Measurements from ENCODE around the gene NUB1. TPM values are rescaled to one million over a fixed set of nuclear protein-coding genes. Genes with fewer than 3 reads are reported as not detected.
A peak's percentile ranks its signal among the peaks of the same experiment; 100 is the strongest.

Gene NUB1
- polyA plus RNA-seq, 3 donors, result 32.0 to 39.2 (median 37.2) TPM

DNA sequence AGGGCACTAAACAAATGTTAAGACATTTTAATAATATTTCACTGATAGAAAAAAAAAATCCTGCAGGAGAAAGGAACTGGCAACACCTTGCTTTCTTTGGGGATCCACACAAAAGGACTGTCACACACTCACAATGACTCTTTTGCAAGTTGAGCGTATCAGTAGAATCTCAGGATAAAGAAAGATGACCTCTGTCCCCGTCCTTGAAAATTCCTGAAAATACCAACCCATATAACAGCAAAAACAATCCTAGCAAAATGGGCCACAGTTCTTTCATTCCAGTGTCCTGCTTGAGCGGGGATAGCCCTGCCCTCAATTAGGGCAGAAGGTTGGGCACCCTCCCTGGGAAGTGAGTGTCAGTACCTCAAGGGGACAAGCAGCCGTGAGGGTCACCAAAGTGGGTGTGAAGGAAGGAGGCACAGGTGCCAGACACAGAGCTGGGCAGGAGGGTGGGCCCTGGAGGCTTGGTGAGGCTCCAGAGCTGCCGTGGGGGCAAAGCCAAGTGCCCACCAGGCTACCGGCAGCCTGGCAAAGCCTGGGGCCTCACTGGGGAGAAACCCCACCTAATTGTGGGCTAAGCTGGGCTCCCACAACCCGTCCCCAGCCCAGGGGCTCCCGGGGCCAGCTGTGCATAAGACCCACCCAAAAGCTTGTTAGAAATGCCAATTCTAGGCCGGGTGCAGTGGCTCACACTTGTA lies 65.4 kb downstream of the NUB1 start:
- H3K27ac ChIP-seq (ENCODE audit: low read depth in 1 of 2, low read length in 2 of 2), result no peak overlapping the region
- 95% methylated on average over 8 of the region's 9 CpGs for WGBS (ENCODE audit: insufficient coverage)
- H4K20me1 ChIP-seq (ENCODE audit: insufficient read depth, low read length), result no peaks in the 10 kb centered on the region
- no peak for TF ChIP-seq CTCF (IDR thresholded peaks at IDR 0.05)
- H3K27me3 Mint-ChIP-seq (ENCODE audit: low read depth in 3 of 3), result peaks cover 47 to 59% (median 53%) of the 10 kb centered on the region in 3 donors
- intact Hi-C loops (cut with micrococcal nuclease), result no loop called here
- peaks cover 22 to 47% of the 10 kb centered on the region in 2 donors for H3K27me3 ChIP-seq (ENCODE audit: control insufficient read depth in 2 of 2, insufficient read depth in 2 of 2, low read length in 2 of 2)
- no peaks in the 10 kb centered on the region for H3K36me3 ChIP-seq (replicated peaks in 1 of 2; ENCODE audit: control insufficient read depth in 1 of 2, insufficient read depth in 2 of 2, low read length in 2 of 2)
- H3K79me2 ChIP-seq (ENCODE audit: insufficient read depth, low read length), result no peaks in the 10 kb centered on the region
- no peak overlapping the region for H3K4me2 ChIP-seq (replicated peaks; ENCODE audit: extremely low read depth, low read length, poor library complexity, severe bottlenecking)
- DNase-seq, result no peak
- H3K27ac Mint-ChIP-seq, result no peak overlapping the region
- H3K36me3 Mint-ChIP-seq, result peaks cover 9 to 12% of the 10 kb centered on the region in 2 donors
- H3K4me1 Mint-ChIP-seq, result peaks cover 46% of the 10 kb centered on the region
- no peak overlapping the region for H3K4me3 Mint-ChIP-seq
- H3K4me3 ChIP-seq (replicated peaks in 1 of 3; ENCODE audit: low read depth in 2 of 3, low read length in 3 of 3), result no peak overlapping the region
- peaks cover 41 to 64% of the 10 kb centered on the region in 2 donors for H3K4me1 ChIP-seq (ENCODE audit: control insufficient read depth in 1 of 2, insufficient read depth in 2 of 2, low read length in 2 of 2)
- no peak overlapping the region for H3K9ac ChIP-seq (ENCODE audit: insufficient read depth, low read length, poor library complexity, severe bottlenecking)
- H2AFZ ChIP-seq (ENCODE audit: insufficient read depth, low read depth, low read length, poor library complexity, severe bottlenecking), result no peak overlapping the region
- H3K9me3 ChIP-seq (replicated peaks in 1 of 2; ENCODE audit: control insufficient read depth in 1 of 2, insufficient read depth in 1 of 2, low read length in 2 of 2), result peaks cover 0 to 10% of the 10 kb centered on the region in 2 donors
- peaks cover 3 to 17% (median 14%) of the 10 kb centered on the region in 7 donors for H3K9me3 Mint-ChIP-seq

DNA sequence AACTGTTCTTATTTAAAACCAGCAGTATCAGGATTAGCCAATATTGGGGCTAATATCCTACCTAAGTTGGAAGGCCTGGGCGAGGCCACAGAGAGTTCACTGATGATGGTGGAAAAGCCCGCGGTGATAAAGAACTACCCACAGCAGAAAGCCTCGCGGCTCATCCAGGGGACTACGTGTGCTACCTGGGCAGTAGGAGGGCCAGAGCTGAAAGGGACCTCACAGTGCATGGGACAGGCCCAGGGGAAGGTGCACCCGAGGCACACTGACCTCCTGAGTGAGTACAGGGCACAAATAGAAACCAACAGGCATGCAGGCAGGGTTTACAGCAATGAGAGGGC lies 66.9 kb downstream of the NUB1 start:
- H3K4me3 ChIP-seq (replicated peaks in 1 of 3; ENCODE audit: low read depth in 2 of 3, low read length in 3 of 3), result no peak overlapping the region
- no peak overlapping the region for H2AFZ ChIP-seq (ENCODE audit: insufficient read depth, low read depth, low read length, poor library complexity, severe bottlenecking)
- no peaks in the 10 kb centered on the region for H3K36me3 ChIP-seq (replicated peaks in 1 of 2; ENCODE audit: control insufficient read depth in 1 of 2, insufficient read depth in 2 of 2, low read length in 2 of 2)
- no peak overlapping the region for H3K27ac ChIP-seq (ENCODE audit: low read depth in 1 of 2, low read length in 2 of 2)
- 94% methylated on average over 7 of the region's 7 CpGs for WGBS (ENCODE audit: insufficient coverage)
- H3K9ac ChIP-seq (ENCODE audit: insufficient read depth, low read length, poor library complexity, severe bottlenecking), result no peak overlapping the region
- no peaks in the 10 kb centered on the region for H4K20me1 ChIP-seq (ENCODE audit: insufficient read depth, low read length)
- peak overlapping the region in 4 of 7 donors; percentile 22 to 66 (median 38) for H3K27ac Mint-ChIP-seq
- H3K9me3 ChIP-seq (replicated peaks in 1 of 2; ENCODE audit: control insufficient read depth in 1 of 2, insufficient read depth in 1 of 2, low read length in 2 of 2), result peaks cover 0 to 10% of the 10 kb centered on the region in 2 donors
- peaks cover 41% of the 10 kb centered on the region for H3K4me1 Mint-ChIP-seq
- peak overlapping the region; percentile 62 to 87 for H3K4me3 Mint-ChIP-seq
- TF ChIP-seq CTCF (IDR thresholded peaks at IDR 0.05), result no peak
- H3K79me2 ChIP-seq (ENCODE audit: insufficient read depth, low read length), result no peaks in the 10 kb centered on the region
- intact Hi-C loops (cut with micrococcal nuclease), result no loop called here
- H3K4me1 ChIP-seq (ENCODE audit: control insufficient read depth in 1 of 2, insufficient read depth in 2 of 2, low read length in 2 of 2), result peaks cover 40 to 56% of the 10 kb centered on the region in 2 donors
- peaks cover 12 to 14% of the 10 kb centered on the region in 2 donors for H3K36me3 Mint-ChIP-seq
- peaks cover 25 to 53% of the 10 kb centered on the region in 2 donors for H3K27me3 ChIP-seq (ENCODE audit: control insufficient read depth in 2 of 2, insufficient read depth in 2 of 2, low read length in 2 of 2)
- DNase-seq, result no peak
- peaks cover 50 to 65% (median 64%) of the 10 kb centered on the region in 3 donors for H3K27me3 Mint-ChIP-seq (ENCODE audit: low read depth in 3 of 3)
- peak overlapping the region; percentile 11 for H3K4me2 ChIP-seq (replicated peaks; ENCODE audit: extremely low read depth, low read length, poor library complexity, severe bottlenecking)
- H3K9me3 Mint-ChIP-seq, result peaks cover 3 to 19% (median 14%) of the 10 kb centered on the region in 7 donors

Data from CD14-positive monocyte (primary cell).